Naive thymus-derived CD8-positive, alpha-beta T cell (primary cell): ENCODE measurements around the gene TTLL11. TPM values are rescaled to one million over a fixed set of nuclear protein-coding genes. Genes with fewer than 3 reads are reported as not detected.
A peak's percentile ranks its signal among the peaks of the same experiment; 100 is the strongest.

Source experiments
- ATAC-seq, 2 donors: fragments of 150-1000 bp; cut with Tn5 transposase in 1 of 2; sonication (Bioruptor Pico), chemical (Tn5 transposase) in 1 of 2; 1 replicate in 1 of 2; 2 replicates in 1 of 2; pipeline ENCODE4 v1.10.0; 2021; ENCODE audit warnings: mild to moderate bottlenecking in 2 of 2, moderate library complexity in 2 of 2
- POLR2A ChIA-PET: fragments of 350-600 bp; sonication (Branson Sonifier 250); formaldehyde crosslinking; loops from one replicate; lab custom pipeline; 2021; ENCODE audit warnings: antibody characterized with exemption; lab: Charles Lee
- DNase-seq, 10 donors: peaks; one replicate each; pipeline versions ENCODE4 v3.0.0 to v3.0.0-alpha.2; 2020 to 2022
- H3K27ac Mint-ChIP-seq, 10 donors: one replicate each; pipeline ENCODE4 v1.8.0; 2020 to 2022; ENCODE audit warnings: mild to moderate bottlenecking in 10 of 10, mixed read lengths in 10 of 10, moderate library complexity in 4 of 10, inconsistent platforms in 1 of 10
- H3K27me3 Mint-ChIP-seq, 5 donors: one replicate each; pipeline ENCODE4 v1.8.0; 2021 to 2022; ENCODE audit warnings: mixed read lengths in 5 of 5
- H3K36me3 Mint-ChIP-seq, 3 donors: one replicate each; pipeline ENCODE4 v1.8.0; 2020 to 2022; ENCODE audit warnings: mixed read lengths in 3 of 3, mild to moderate bottlenecking in 2 of 3, inconsistent platforms in 1 of 3
- H3K4me1 Mint-ChIP-seq, 4 donors: one replicate each; pipeline ENCODE4 v1.8.0; 2021 to 2022; ENCODE audit warnings: mixed read lengths in 4 of 4
- H3K4me3 Mint-ChIP-seq, 10 donors: one replicate each; pipeline ENCODE4 v1.8.0; 2020 to 2022; ENCODE audit warnings: mild to moderate bottlenecking in 10 of 10, mixed read lengths in 10 of 10, moderate library complexity in 6 of 10, inconsistent platforms in 1 of 10
- H3K9me3 Mint-ChIP-seq, 9 donors: one replicate each; pipeline ENCODE4 v1.8.0; 2020 to 2022; ENCODE audit warnings: mixed read lengths in 9 of 9, mild to moderate bottlenecking in 3 of 9, inconsistent platforms in 1 of 9, moderate library complexity in 1 of 9
- polyA plus RNA-seq, 3 donors: library from polyadenylated mRNA; unstranded; fragments of 300-500 nt; fragmentation: Illumina TruSeq; gene quantifications; one replicate each; pipeline ENCODE4 v1.2.3, GENCODE V29; 2021
- total RNA-seq, 8 experiments: library from RNA in 2 of 8; stranded (reverse) in 2 of 8; gene quantifications; one replicate each; pipeline ENCODE4 v1.2.3 and lab custom pipeline; 2021 to 2026

TTLL11 gene
- total and polyA plus RNA-seq, 5 experiments from 2014 or later = 2.6 to 6.9 (median 3.8) TPM

- POLR2A ChIA-PET = no interaction called here
- Mint-ChIP-seq H3K36me3 (peaks cover 0 to 5% (median 0%) of the 10 kb centered on the region in 3 donors), H3K4me3 (no peak overlapping the region), H3K27me3 (no peaks in the 10 kb centered on the region), H3K27ac (no peak overlapping the region), H3K4me1 (no peaks in the 10 kb centered on the region), H3K9me3 (no peaks in the 10 kb centered on the region)
- no peak for ATAC-seq
- DNase-seq = no peak
Observed at GRCh38 chr9:121939643-121940042, 153.5 kb downstream of the TTLL11 start.

- no peaks in the 10 kb centered on the region for H3K4me1 Mint-ChIP-seq
- H3K36me3 Mint-ChIP-seq = peaks cover 0 to 3% (median 0%) of the 10 kb centered on the region in 3 donors
- DNase-seq = no peak
- H3K4me3 Mint-ChIP-seq = no peak overlapping the region
- no peaks in the 10 kb centered on the region for H3K27me3 Mint-ChIP-seq
- H3K27ac Mint-ChIP-seq = no peak overlapping the region
- ATAC-seq = no peak
- H3K9me3 Mint-ChIP-seq = no peaks in the 10 kb centered on the region
- POLR2A ChIA-PET = no interaction called here
Observed at GRCh38 chr9:121938621-121939020, 154.5 kb downstream of the TTLL11 start.

- POLR2A ChIA-PET = no interaction called here
- Mint-ChIP-seq H3K27me3 (no peaks in the 10 kb centered on the region), H3K4me3 (no peak overlapping the region), H3K9me3 (no peaks in the 10 kb centered on the region), H3K27ac (no peak overlapping the region), H3K36me3 (no peaks in the 10 kb centered on the region), H3K4me1 (no peaks in the 10 kb centered on the region)
- ATAC-seq (no peak), DNase-seq (no peak)
Observed at GRCh38 chr9:121937240-121937639, 155.9 kb downstream of the TTLL11 start.

GRCh38 chr9:121935739-121936138 lies 157.4 kb downstream of the TTLL11 start:
- DNase-seq (no peak), ATAC-seq (no peak)
- no peak overlapping the region for H3K4me3 Mint-ChIP-seq
- no peaks in the 10 kb centered on the region for H3K4me1 Mint-ChIP-seq
- no peaks in the 10 kb centered on the region for H3K36me3 Mint-ChIP-seq
- no peaks in the 10 kb centered on the region for H3K27me3 Mint-ChIP-seq
- no peaks in the 10 kb centered on the region for H3K9me3 Mint-ChIP-seq
- POLR2A ChIA-PET = no interaction called here
- no peak overlapping the region for H3K27ac Mint-ChIP-seq

GRCh38 chr9:121930956-121931355 lies 162.2 kb downstream of the TTLL11 start:
- no peak for ATAC-seq
- no peaks in the 10 kb centered on the region for H3K9me3 Mint-ChIP-seq
- H3K27me3 Mint-ChIP-seq = no peaks in the 10 kb centered on the region
- POLR2A ChIA-PET = no interaction called here
- H3K27ac Mint-ChIP-seq = no peak overlapping the region
- DNase-seq = no peak
- no peak overlapping the region for H3K4me3 Mint-ChIP-seq
- H3K4me1 Mint-ChIP-seq = no peaks in the 10 kb centered on the region
- H3K36me3 Mint-ChIP-seq = peaks cover 0 to under 1% (median 0%) of the 10 kb centered on the region in 3 donors

- no peaks in the 10 kb centered on the region for H3K27me3 Mint-ChIP-seq
- no peaks in the 10 kb centered on the region for H3K9me3 Mint-ChIP-seq
- peaks cover 0 to 2% (median 0%) of the 10 kb centered on the region in 3 donors for H3K36me3 Mint-ChIP-seq
- POLR2A ChIA-PET = no interaction called here
- H3K4me3 Mint-ChIP-seq = no peak overlapping the region
- ATAC-seq (no peak), DNase-seq (no peak)
- no peak overlapping the region for H3K27ac Mint-ChIP-seq
- no peaks in the 10 kb centered on the region for H3K4me1 Mint-ChIP-seq
Observed at GRCh38 chr9:121929893-121930875, 162.9 kb downstream of the TTLL11 start.

GRCh38 chr9:121927636-121928035 lies 165.5 kb downstream of the TTLL11 start:
- DNase-seq = no peak
- POLR2A ChIA-PET = no interaction called here

GRCh38 chr9:121927081-121927480 lies 166.0 kb downstream of the TTLL11 start:
- Mint-ChIP-seq H3K9me3 (no peaks in the 10 kb centered on the region), H3K4me3 (no peak overlapping the region), H3K27me3 (no peaks in the 10 kb centered on the region), H3K36me3 (peaks cover 0 to 2% (median 0%) of the 10 kb centered on the region in 3 donors), H3K27ac (no peak overlapping the region), H3K4me1 (no peaks in the 10 kb centered on the region)
- POLR2A ChIA-PET = no interaction called here
- no peak for ATAC-seq
- no peak for DNase-seq

More at GRCh38 chr9:121927636-121928035, 165.5 kb downstream of the TTLL11 start:
- Mint-ChIP-seq H3K4me3 (no peak overlapping the region), H3K9me3 (no peaks in the 10 kb centered on the region), H3K4me1 (no peaks in the 10 kb centered on the region), H3K27ac (no peak overlapping the region), H3K36me3 (peaks cover 0 to 2% (median 0%) of the 10 kb centered on the region in 3 donors), H3K27me3 (no peaks in the 10 kb centered on the region)
- ATAC-seq = no peak

- no peak for ATAC-seq
- Mint-ChIP-seq H3K27me3 (no peaks in the 10 kb centered on the region), H3K36me3 (peaks cover 0 to 2% (median 0%) of the 10 kb centered on the region in 3 donors), H3K9me3 (no peaks in the 10 kb centered on the region), H3K27ac (peak overlapping the region in 1 of 10 donors; percentile 29), H3K4me1 (no peaks in the 10 kb centered on the region), H3K4me3 (no peak overlapping the region)
- POLR2A ChIA-PET = no interaction called here
- no peak for DNase-seq
Observed at GRCh38 chr9:121926351-121926801, 166.7 kb downstream of the TTLL11 start.

- peaks cover 0 to 2% (median 0%) of the 10 kb centered on the region in 3 donors for H3K36me3 Mint-ChIP-seq
- H3K27ac Mint-ChIP-seq = peak overlapping the region in 1 of 10 donors; percentile 29
- no peaks in the 10 kb centered on the region for H3K27me3 Mint-ChIP-seq
- DNase-seq = no peak
- POLR2A ChIA-PET = no interaction called here
- H3K4me3 Mint-ChIP-seq = no peak overlapping the region
- ATAC-seq = no peak
- H3K9me3 Mint-ChIP-seq = no peaks in the 10 kb centered on the region
- H3K4me1 Mint-ChIP-seq = no peaks in the 10 kb centered on the region
Observed at GRCh38 chr9:121925935-121926334, 167.2 kb downstream of the TTLL11 start.

- ATAC-seq (no peak), DNase-seq (no peak)
- Mint-ChIP-seq H3K27ac (no peak overlapping the region), H3K36me3 (peaks cover 0 to 2% (median 0%) of the 10 kb centered on the region in 3 donors), H3K27me3 (no peaks in the 10 kb centered on the region), H3K9me3 (no peaks in the 10 kb centered on the region), H3K4me3 (no peak overlapping the region), H3K4me1 (no peaks in the 10 kb centered on the region)
- POLR2A ChIA-PET = no interaction called here
Observed at GRCh38 chr9:121924700-121925099, 168.4 kb downstream of the TTLL11 start.

GRCh38 chr9:121921444-121921843 lies 171.7 kb downstream of the TTLL11 start:
- H3K36me3 Mint-ChIP-seq = peaks cover 0 to 2% (median 0%) of the 10 kb centered on the region in 3 donors
- POLR2A ChIA-PET = no interaction called here
- H3K4me3 Mint-ChIP-seq = no peak overlapping the region
- DNase-seq (no peak), ATAC-seq (no peak)
- H3K27me3 Mint-ChIP-seq = no peaks in the 10 kb centered on the region
- no peaks in the 10 kb centered on the region for H3K9me3 Mint-ChIP-seq
- H3K27ac Mint-ChIP-seq = peak overlapping the region in 1 of 10 donors; percentile 2
- H3K4me1 Mint-ChIP-seq = no peaks in the 10 kb centered on the region
